Natural killer cell (primary cell): Measurements from ENCODE around the gene GPR18. TPM values are rescaled to one million over a fixed set of nuclear protein-coding genes. Genes with fewer than 3 reads are reported as not detected.

Experiments used
- ATAC-seq, 3 donors: fragments of 150-1000 bp in 2 of 3; fragments of 200-7000 bp in 1 of 3; cut with Tn5 transposase; 1 replicate in 1 of 3; 2 replicates in 2 of 3; pipeline ENCODE4 v1.10.0; 2021; ENCODE audit warnings: mild to moderate bottlenecking in 2 of 3, moderate library complexity in 2 of 3
- DNase-seq, 2 donors: peaks; one replicate each; pipeline versions ENCODE4 v3.0.0 to v3.0.0-alpha.2; 2013 to 2021; ENCODE audit warnings: mixed read lengths in 1 of 2
- H3K27ac ChIP-seq: one replicate; pipeline ENCODE4 v1.5.1; 2013; ENCODE audit warnings: mild to moderate bottlenecking, low read length
- H3K27me3 ChIP-seq: one replicate; pipeline ENCODE4 v1.6.1; 2013; ENCODE audit warnings: low read length; ENCODE audit not compliant: control insufficient read depth, insufficient read depth
- H3K36me3 ChIP-seq: one replicate; pipeline ENCODE4 v1.6.1; 2013; ENCODE audit warnings: low read length; ENCODE audit not compliant: control insufficient read depth, insufficient read depth
- H3K4me1 ChIP-seq: one replicate; pipeline ENCODE4 v1.6.1; 2013; ENCODE audit warnings: low read length; ENCODE audit not compliant: control insufficient read depth, insufficient read depth
- H3K4me3 ChIP-seq: one replicate; pipeline ENCODE4 v1.5.1; 2013; ENCODE audit warnings: low read length
- H3K9me3 ChIP-seq: one replicate; pipeline ENCODE4 v1.6.1; 2013; ENCODE audit warnings: low read length; ENCODE audit not compliant: control insufficient read depth, insufficient read depth
- H3K27ac Mint-ChIP-seq, 2 donors: one replicate each; pipeline ENCODE4 v1.8.0; 2022; ENCODE audit warnings: mild to moderate bottlenecking in 2 of 2, mixed read lengths in 2 of 2, moderate library complexity in 1 of 2
- H3K27me3 Mint-ChIP-seq, 2 donors: one replicate each; pipeline ENCODE4 v1.8.0; 2022; ENCODE audit warnings: low read depth in 2 of 2, mixed read lengths in 2 of 2
- H3K36me3 Mint-ChIP-seq: one replicate; pipeline ENCODE4 v1.8.0; 2022; ENCODE audit warnings: mixed read lengths
- H3K4me1 Mint-ChIP-seq, 2 donors: one replicate each; pipeline ENCODE4 v1.8.0; 2022; ENCODE audit warnings: mixed read lengths in 2 of 2
- H3K4me3 Mint-ChIP-seq: one replicate; pipeline ENCODE4 v1.8.0; 2022; ENCODE audit warnings: mild to moderate bottlenecking, moderate library complexity, mixed read lengths
- H3K9me3 Mint-ChIP-seq, 2 donors: one replicate each; pipeline ENCODE4 v1.8.0; 2022; ENCODE audit warnings: mixed read lengths in 2 of 2
- CTCF ChIP-seq: fragments of 200-600 bp; IDR thresholded peaks from one replicate; pipeline ENCODE4 v1.8.0; 2022; ENCODE audit warnings: antibody characterized with exemption
- WGBS: methylation state at CpG from one replicate; pipeline ENCODE4 v1.1.7; 2013; ENCODE audit warnings: missing lambda C conversion rate; ENCODE audit not compliant: insufficient coverage; 5-methylcytosine and 5-hydroxymethylcytosine counted together
- intact Hi-C: fragments of 100-400 bp; cut with micrococcal nuclease; formaldehyde crosslinking; loops from one replicate; pipeline ENCODE4 v1.14.2; 2022
- total RNA-seq, 4 donors: library from RNA; stranded (reverse); fragments of 120-200 nt in 1 of 4; gene quantifications; one replicate each; pipeline versions ENCODE4 v1.2.3 to v1.2.4, GENCODE V29; 2013 to 2022

GPR18 gene
- total RNA-seq, 3 donors from 2014 or later (not counting 1 experiment from before 2014, with no cell fraction given), result 11.4 to 41.7 (median 25.5) TPM

- Histone ChIP-seq H3K36me3 (no peaks in the 10 kb centered on the region), H3K27ac (peak overlapping the region; percentile 91), H3K27me3 (no peaks in the 10 kb centered on the region), H3K9me3 (peaks cover 6% of the 10 kb centered on the region), H3K4me1 (peaks cover 53% of the 10 kb centered on the region), H3K4me3 (no peak overlapping the region)
- Mint-ChIP-seq H3K4me1 (peaks cover 59 to 65% of the 10 kb centered on the region in 2 donors), H3K27me3 (no peaks in the 10 kb centered on the region), H3K4me3 (peak overlapping the region; percentile 73), H3K27ac (peak overlapping the region; percentile 85 to 91), H3K36me3 (no peaks in the 10 kb centered on the region), H3K9me3 (peaks cover 0 to 2% of the 10 kb centered on the region in 2 donors)
- intact Hi-C loops, result loop anchor here (1.0 to 5.0 kb wide), 3 partner anchors 84 to 186 kb away; no protein-coding TSS in a partner anchor
- 56% methylated on average over 2 of the region's 2 CpGs for WGBS
- TF ChIP-seq CTCF, result no peak
- peak; percentile 78 to 86 (median 83) for ATAC-seq
- DNase-seq, result peak; percentile 39 to 77
Measured at GRCh38 chr13:99273128-99273527, 14.9 kb upstream of the GPR18 start.

- Mint-ChIP-seq H3K9me3 (peaks cover 0 to 2% of the 10 kb centered on the region in 2 donors), H3K27me3 (no peaks in the 10 kb centered on the region), H3K4me1 (peaks cover 52 to 59% of the 10 kb centered on the region in 2 donors), H3K4me3 (no peak overlapping the region), H3K27ac (peak overlapping the region; percentile 85 to 91), H3K36me3 (no peaks in the 10 kb centered on the region)
- Histone ChIP-seq H3K4me1 (peaks cover 47% of the 10 kb centered on the region), H3K36me3 (no peaks in the 10 kb centered on the region), H3K4me3 (no peak overlapping the region), H3K9me3 (peaks cover 6% of the 10 kb centered on the region), H3K27me3 (no peaks in the 10 kb centered on the region), H3K27ac (peak overlapping the region; percentile 91)
- no peak for DNase-seq
- no peak for TF ChIP-seq CTCF
- 95% methylated on average over 2 of the region's 2 CpGs for WGBS
- intact Hi-C loops, result loop anchor here (5.0 kb wide), 2 partner anchors 110 to 185 kb away; no protein-coding TSS in a partner anchor
- no peak for ATAC-seq
Measured at GRCh38 chr13:99272481-99272880, 14.3 kb upstream of the GPR18 start.

- Mint-ChIP-seq H3K27ac (peak overlapping the region; percentile 85 to 91), H3K36me3 (no peaks in the 10 kb centered on the region), H3K9me3 (peaks cover 0 to 2% of the 10 kb centered on the region in 2 donors), H3K4me1 (peaks cover 49 to 51% of the 10 kb centered on the region in 2 donors), H3K4me3 (no peak overlapping the region), H3K27me3 (no peaks in the 10 kb centered on the region)
- ATAC-seq, result no peak
- Histone ChIP-seq H3K36me3 (no peaks in the 10 kb centered on the region), H3K27ac (peak overlapping the region; percentile 91), H3K27me3 (no peaks in the 10 kb centered on the region), H3K4me3 (no peak overlapping the region), H3K4me1 (peaks cover 35% of the 10 kb centered on the region), H3K9me3 (peaks cover 6% of the 10 kb centered on the region)
- no peak for TF ChIP-seq CTCF
- 96% methylated on average over 3 of the region's 3 CpGs for WGBS
- intact Hi-C loops, result loop anchor here (5.0 kb wide), 2 partner anchors 111 to 184 kb away; no protein-coding TSS in a partner anchor
- no peak for DNase-seq
Measured at GRCh38 chr13:99271249-99271648, 13.1 kb upstream of the GPR18 start.

- Histone ChIP-seq H3K9me3 (peaks cover 6% of the 10 kb centered on the region), H3K36me3 (no peaks in the 10 kb centered on the region), H3K27me3 (no peaks in the 10 kb centered on the region), H3K27ac (peak overlapping the region; percentile 91), H3K4me1 (peaks cover 28% of the 10 kb centered on the region), H3K4me3 (no peak overlapping the region)
- 65% methylated on average over 2 of the region's 2 CpGs for WGBS
- intact Hi-C loops, result loop anchor here (5.0 kb wide), 2 partner anchors 112 to 183 kb away; no protein-coding TSS in a partner anchor
- Mint-ChIP-seq H3K27ac (peak overlapping the region; percentile 85 to 91), H3K36me3 (no peaks in the 10 kb centered on the region), H3K4me3 (peak overlapping the region; percentile 15), H3K9me3 (peaks cover 0 to 2% of the 10 kb centered on the region in 2 donors), H3K27me3 (no peaks in the 10 kb centered on the region), H3K4me1 (peaks cover 47 to 48% of the 10 kb centered on the region in 2 donors)
- no peak for DNase-seq
- no peak for TF ChIP-seq CTCF
- ATAC-seq, result no peak
Measured at GRCh38 chr13:99270518-99270917, 12.3 kb upstream of the GPR18 start.
